Heart left ventricle (tissue), 16 donors: Measurements from ENCODE around the gene ROPN1L. TPM values are rescaled to one million over a fixed set of nuclear protein-coding genes. Genes with fewer than 3 reads are reported as not detected.

Experiments used
- ATAC-seq, 4 donors: fragments of 200-7000 bp; cut with Tn5 transposase; one replicate each; pipeline ENCODE4 v1.9.1; 2020 to 2022; ENCODE audit warnings: moderate library complexity in 4 of 4, mild to moderate bottlenecking in 3 of 4, moderate number of reproducible peaks in 1 of 4
- DNase-seq, 5 donors: peaks; one replicate each; pipeline ENCODE4 v3.0.0-alpha.2; 2020
- H3K27ac ChIP-seq, 12 donors: fragments of 200-600 bp; sonication (generic) in 4 of 12; one replicate each; pipeline versions ENCODE4 v1.5.0 to v1.8.0; 2016 to 2022; ENCODE audit warnings: mild to moderate bottlenecking in 2 of 12
- H3K27me3 ChIP-seq, 9 donors: fragments of 200-600 bp; sonication (generic) in 2 of 9; one replicate each; pipeline versions ENCODE4 v1.5.1 to v1.8.0; 2016 to 2022; ENCODE audit warnings: mild to moderate bottlenecking in 3 of 9
- H3K36me3 ChIP-seq, 9 donors: fragments of 200-600 bp; sonication (generic) in 2 of 9; one replicate each; pipeline versions ENCODE4 v1.5.0 to v1.8.0; 2018 to 2022; ENCODE audit warnings: mild to moderate bottlenecking in 2 of 9
- H3K4me1 ChIP-seq, 12 donors: fragments of 200-600 bp; sonication (generic) in 4 of 12; one replicate each; pipeline versions ENCODE4 v1.5.0 to v1.8.0; 2016 to 2022; ENCODE audit warnings: mild to moderate bottlenecking in 3 of 12
- H3K4me3 ChIP-seq, 12 donors: fragments of 200-600 bp; sonication (generic) in 4 of 12; one replicate each; pipeline versions ENCODE4 v1.5.0 to v1.8.0; 2017 to 2022; ENCODE audit warnings: mild to moderate bottlenecking in 9 of 12, moderate library complexity in 4 of 12
- H3K9me3 ChIP-seq, 12 donors: fragments of 200-600 bp; sonication (generic) in 4 of 12; one replicate each; pipeline versions ENCODE4 v1.5.0 to v1.8.0; 2016 to 2022; ENCODE audit warnings: mild to moderate bottlenecking in 1 of 12
- CTCF ChIP-seq, 12 donors: fragments of 200-600 bp; sonication (generic) in 4 of 12; IDR thresholded peaks; one replicate each; pipeline versions ENCODE4 v1.5.0 to v1.8.0; 2018 to 2022; ENCODE audit warnings: antibody characterized with exemption in 12 of 12, mild to moderate bottlenecking in 5 of 12
- POLR2A ChIP-seq, 2 donors: fragments of 450-650 bp; IDR thresholded peaks; one replicate each; pipeline ENCODE4 v1.6.1; 2017; ENCODE audit warnings: antibody characterized with exemption in 2 of 2, mild to moderate bottlenecking in 2 of 2, moderate library complexity in 2 of 2
- WGBS, 4 donors: extraction: QIAGEN DNeasy Blood & Tissue Kit in 2 of 4; methylation state at CpG; one replicate each; pipeline versions ENCODE4 v1.1.5 to v1.1.7; 2013 to 2018; 5-methylcytosine and 5-hydroxymethylcytosine counted together
- intact Hi-C, 10 donors: fragments of 100-400 bp; cut with DNase I; formaldehyde crosslinking; loops; one replicate each; pipeline versions ENCODE4 v1.11.1 to v1.14.2; 2022
- polyA plus RNA-seq, 2 donors: library from polyadenylated mRNA; stranded (reverse); fragments of 200-250 nt; gene quantifications; one replicate each; pipeline ENCODE4 v1.2.3, GENCODE V29; 2013
- total RNA-seq, 9 donors: library from RNA; depleted of rRNA in 2 of 9; stranded (reverse); fragments of >200 nt in 2 of 9; fragmentation: NEBNext Ultra II Directional in 3 of 9; extraction: Animal tissue kit (Norgen Biotek cat#: 25700) in 3 of 9; gene quantifications; one replicate each; pipeline versions ENCODE4 v1.1.0 to v1.2.4, GENCODE V29; 2016 to 2023
- donor health status: ischemic (EF 13 %, LVEDD 7.1; RV severe dilation, severe dysfunction).
- donor health status: healthy with polysubstance abuse.
- donor health status: DM: no; HTN: yes; CAD: no.
- donor health status: DM: no; HTN: no; CAD: no.
- donor health status: ischemic (EF 25% LVEDD 6.9; RV normal size, moderate dysfunction).
- donor health status: ischemic (EF 25% LVEDD 5.7; RV mildly dilated, moderate dysfunction).
- donor health status: healthy.
- donor health status: DM: yes; HTN: yes; CAD: no.
- donor health status: ischemic (EF 35%, LVEDD 5.7; RV mildly dilated, moderate dysfunction).
- donor health status: nonischemic (EF 11% LVEDD 7.7; RV severe dilation, severe dysfunction).
- donor health status: DM: yes; HTN: yes; CAD: no.
- donor health status: PGD.
- donor health status: ischemic (EF 29% LVEDD 5.4; RV normal size, mild dysfunction).
- donor health status: nonischemic (EF 23%, LVEDD 6.1; RV moderate dilation, normal function).

The ROPN1L gene
- total and polyA plus RNA-seq, 11 donors: 0.14 to 0.81 (median 0.46) TPM; not detected in 4

GRCh38 chr5:10460252-10460906 lies 18.7 kb downstream of the ROPN1L start:
- intact Hi-C loops: loop anchor here in 1 of 10 donors (10.0 kb wide), 1 partner anchor 94 kb away; no protein-coding TSS in a partner anchor
- H3K27ac ChIP-seq: peak overlapping the region in 6 of 12 donors; percentile 26 to 70 (median 61)
- ATAC-seq (peak; percentile 89 to 94 (median 92)), DNase-seq (peak; percentile 84 to 94 (median 88))
- no peaks in the 10 kb centered on the region for H3K27me3 ChIP-seq
- H3K4me1 ChIP-seq: peaks cover 6 to 43% (median 25%) of the 10 kb centered on the region in 12 donors
- no peaks in the 10 kb centered on the region for H3K9me3 ChIP-seq
- no peak for TF ChIP-seq POLR2A (IDR thresholded peaks at IDR 0.05)
- TF ChIP-seq CTCF (IDR thresholded peaks at IDR 0.05): peak in 3 of 12 donors; percentile 19 to 39 (median 27)
- no peak overlapping the region for H3K4me3 ChIP-seq
- 17 to 25% (median 21%) methylated on average over 8 to 13 of the region's 13 CpGs for WGBS, 4 donors
- H3K36me3 ChIP-seq: no peaks in the 10 kb centered on the region

- H3K27ac ChIP-seq: peak overlapping the region in 1 of 12 donors; percentile 65
- WGBS, 4 donors: 93 to 97% (median 94%) methylated on average over 12 of the region's 12 CpGs
- H3K4me1 ChIP-seq: peaks cover 6 to 39% (median 25%) of the 10 kb centered on the region in 12 donors
- ATAC-seq (no peak), DNase-seq (no peak)
- no peak overlapping the region for H3K4me3 ChIP-seq
- no peaks in the 10 kb centered on the region for H3K27me3 ChIP-seq
- TF ChIP-seq POLR2A (IDR thresholded peaks at IDR 0.05): no peak
- no peak for TF ChIP-seq CTCF (IDR thresholded peaks at IDR 0.05)
- no peaks in the 10 kb centered on the region for H3K36me3 ChIP-seq
- H3K9me3 ChIP-seq: no peaks in the 10 kb centered on the region
- intact Hi-C loops: loop anchor here in 1 of 10 donors (10.0 kb wide), 1 partner anchor 94 kb away; no protein-coding TSS in a partner anchor
Observed at GRCh38 chr5:10461041-10461440, 19.4 kb downstream of the ROPN1L start.

GRCh38 chr5:10461904-10462555 lies 20.4 kb downstream of the ROPN1L start:
- Histone ChIP-seq H3K9me3 (no peaks in the 10 kb centered on the region), H3K4me3 (no peak overlapping the region), H3K27me3 (no peaks in the 10 kb centered on the region), H3K4me1 (peaks cover 6 to 31% (median 21%) of the 10 kb centered on the region in 12 donors), H3K36me3 (no peaks in the 10 kb centered on the region), H3K27ac (no peak overlapping the region)
- intact Hi-C loops: loop anchor here in 1 of 10 donors (10.0 kb wide), 1 partner anchor 93 kb away; no protein-coding TSS in a partner anchor
- TF ChIP-seq POLR2A (IDR thresholded peaks at IDR 0.05) (no peak), CTCF (IDR thresholded peaks at IDR 0.05) (no peak)
- ATAC-seq (no peak), DNase-seq (no peak)
- 90 to 93% (median 91%) methylated on average over 10 of the region's 10 CpGs for WGBS, 4 donors

GRCh38 chr5:10463566-10463965 lies 21.9 kb downstream of the ROPN1L start:
- Histone ChIP-seq H3K4me3 (no peak overlapping the region), H3K36me3 (no peaks in the 10 kb centered on the region), H3K9me3 (no peaks in the 10 kb centered on the region), H3K27me3 (no peaks in the 10 kb centered on the region), H3K4me1 (peaks cover 0 to 24% (median 11%) of the 10 kb centered on the region in 12 donors), H3K27ac (no peak overlapping the region)
- no peak for DNase-seq
- ATAC-seq: no peak
- WGBS, 4 donors: 86 to 98% (median 95%) methylated on average over 3 to 6 of the region's 6 CpGs
- TF ChIP-seq POLR2A (IDR thresholded peaks at IDR 0.05) (no peak), CTCF (IDR thresholded peaks at IDR 0.05) (no peak)
- intact Hi-C loops: loop anchor here in 1 of 10 donors (10.0 kb wide), 1 partner anchor 91 kb away; no protein-coding TSS in a partner anchor
